Kidney (tissue), 14 donors: Measurements from ENCODE around the gene SLC28A1. TPM values are rescaled to one million over a fixed set of nuclear protein-coding genes. Genes with fewer than 3 reads are reported as not detected.
A peak's percentile ranks its signal among the peaks of the same experiment; 100 is the strongest.

Experiments
- DNase-seq, 5 donors: peaks; one replicate each; pipeline ENCODE4 v3.0.0-alpha.2; 2013 to 2020
- FAIRE-seq: peaks from 2 replicates; lab custom pipeline; 2012; peaks lifted over from hg19 to GRCh38; lab: Jason Lieb, UNC
- H3K27ac ChIP-seq, 2 donors: one replicate each; pipeline ENCODE4 v1.7.0; 2013; ENCODE audit warnings: low read depth in 2 of 2, low read length in 2 of 2, inconsistent platforms in 1 of 2
- H3K27me3 ChIP-seq: one replicate; pipeline ENCODE4 v1.7.1; 2013; ENCODE audit warnings: low read length, inconsistent platforms; ENCODE audit not compliant: control insufficient read depth, insufficient read depth
- H3K36me3 ChIP-seq, 3 donors: one replicate each; pipeline versions ENCODE4 v1.7.0 to v1.7.1; 2013; ENCODE audit warnings: low read length in 3 of 3, control low read depth in 1 of 3, inconsistent platforms in 1 of 3; ENCODE audit not compliant: insufficient read depth in 3 of 3, control insufficient read depth in 2 of 3
- H3K4me1 ChIP-seq, 3 donors: one replicate each; pipeline versions ENCODE4 v1.7.0 to v1.7.1; 2013; ENCODE audit warnings: low read length in 3 of 3, inconsistent platforms in 1 of 3, low read depth in 1 of 3; ENCODE audit not compliant: control insufficient read depth in 2 of 3, insufficient read depth in 2 of 3
- H3K4me3 ChIP-seq, 3 donors: one replicate each; pipeline versions ENCODE4 v1.7.0 to v1.8.1; 2013; ENCODE audit warnings: low read length in 3 of 3, control low read depth in 1 of 3, inconsistent platforms in 1 of 3
- H3K9ac ChIP-seq, 3 donors: one replicate each; pipeline versions ENCODE4 v1.7.0 to v1.7.1; 2013; ENCODE audit warnings: low read length in 3 of 3, control low read depth in 1 of 3, inconsistent platforms in 1 of 3
- H3K9me3 ChIP-seq, 3 donors: one replicate each; pipeline versions ENCODE4 v1.7.0 to v1.7.1; 2013; ENCODE audit warnings: low read length in 3 of 3, control low read depth in 1 of 3, inconsistent platforms in 1 of 3; ENCODE audit not compliant: control insufficient read depth in 2 of 3, insufficient read depth in 1 of 3
- CTCF ChIP-seq: IDR thresholded peaks from 3 replicates; pipeline ENCODE4 v1.5.1; 2012; ENCODE audit warnings: mild to moderate bottlenecking, moderate library complexity, borderline replicate concordance; ENCODE audit not compliant: insufficient read depth; ENCODE audit errors: extremely low read depth
- intact Hi-C: fragments of 100-400 bp; cut with DNase I; formaldehyde crosslinking; loops from one replicate; pipeline ENCODE4 v1.11.1; 2022
- polyA plus RNA-seq: library from polyadenylated mRNA; stranded (reverse); fragments of 350-450 nt; fragmentation: Illumina TruSeq; extraction: RNeasy Lipid Tissue Mini Kit (QIAGEN cat#74804); gene quantifications from one replicate; pipeline ENCODE4 v1.2.3, GENCODE V29; 2014; ENCODE audit warnings: low read depth, low replicate concordance; ENCODE audit not compliant: insufficient read depth
- total RNA-seq: library from RNA; stranded (reverse); fragmentation: NEBNext Ultra II Directional; extraction: Animal tissue kit (Norgen Biotek cat#: 25700); gene quantifications from one replicate; pipeline ENCODE4 v1.2.1, GENCODE V29; 2021
- donor health status: control.
- donor health status: control.
- donor health status: control.
- donor health status: control.
- donor health status: control.
- donor health status: DM: yes; HTN: yes; CAD: no.
- donor health status: Normal renal cell carcinoma (clear cell type).

Gene SLC28A1
- total and polyA plus RNA-seq, 2 donors from 2014 or later: 12.8 to 51.2 TPM

GRCh38 chr15:84836844-84837243 lies 47.6 kb upstream of the SLC28A1 start:
- no peaks in the 10 kb centered on the region for H3K36me3 ChIP-seq
- intact Hi-C loops: no loop called here
- no peak overlapping the region for H3K27ac ChIP-seq
- no peak overlapping the region for H3K9ac ChIP-seq
- no peak for TF ChIP-seq CTCF
- DNase-seq (no peak), FAIRE-seq (no peak)
- H3K27me3 ChIP-seq: no peaks in the 10 kb centered on the region
- H3K9me3 ChIP-seq: no peaks in the 10 kb centered on the region
- H3K4me3 ChIP-seq: no peak overlapping the region
- H3K4me1 ChIP-seq: peaks cover 0 to 26% (median 19%) of the 10 kb centered on the region in 3 donors

- TF ChIP-seq CTCF: no peak
- H3K36me3 ChIP-seq: no peaks in the 10 kb centered on the region
- DNase-seq (no peak), FAIRE-seq (no peak)
- H3K27me3 ChIP-seq: no peaks in the 10 kb centered on the region
- intact Hi-C loops: no loop called here
- peak overlapping the region; percentile 97 to 98 for H3K27ac ChIP-seq
- no peak overlapping the region for H3K4me3 ChIP-seq
- no peaks in the 10 kb centered on the region for H3K9me3 ChIP-seq
- H3K4me1 ChIP-seq: peaks cover 0 to 24% (median 16%) of the 10 kb centered on the region in 3 donors
- H3K9ac ChIP-seq: peak overlapping the region in 1 of 3 donors; percentile 78
These were observed 44.7 kb upstream of the SLC28A1 start for GRCh38 chr15:84839714-84840113.

- TF ChIP-seq CTCF: no peak
- Histone ChIP-seq H3K27ac (peak overlapping the region; percentile 97 to 98), H3K9me3 (no peaks in the 10 kb centered on the region), H3K36me3 (no peaks in the 10 kb centered on the region), H3K4me1 (peaks cover 0 to 24% (median 19%) of the 10 kb centered on the region in 3 donors), H3K27me3 (no peaks in the 10 kb centered on the region), H3K9ac (peak overlapping the region in 1 of 3 donors; percentile 78), H3K4me3 (no peak overlapping the region)
- DNase-seq (no peak), FAIRE-seq (no peak)
- intact Hi-C loops: no loop called here
These were observed 44.2 kb upstream of the SLC28A1 start for GRCh38 chr15:84840255-84840654.
